ENCODE data around the gene URB1.
"Not testable (repeated sequence)": the region's sequence is repeated elsewhere in the genome, so short reads cannot be mapped to it uniquely, and the experiment has no call there.

Gene URB1

GRCh38 chr21:32370998-32371766 is 21.6 kb downstream of the URB1 start:
- no peak for DNase-seq (ENCODE audit: low spot score)

DNA sequence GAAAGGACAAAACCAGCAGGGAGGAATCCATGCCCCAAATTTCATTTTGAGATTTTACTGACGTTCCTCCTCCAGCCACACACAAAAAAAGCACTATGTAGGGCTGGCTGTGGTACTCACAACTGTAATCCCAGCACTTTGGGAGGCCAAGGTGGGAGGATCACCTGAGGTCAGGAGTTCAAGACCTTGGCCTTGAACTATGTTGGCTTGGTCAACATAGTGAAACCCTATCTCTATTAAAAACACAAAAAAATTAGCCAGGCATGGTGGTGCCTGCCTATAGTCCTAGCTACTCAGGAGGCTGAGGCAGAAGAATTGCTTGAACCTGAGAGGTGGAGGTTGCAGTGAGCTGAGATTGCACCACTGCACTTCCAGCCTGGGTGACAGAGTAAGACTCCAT is 23.9 kb downstream of the URB1 start:
- not testable (repeated sequence) for DNase-seq (ENCODE audit: low spot score)

DNA sequence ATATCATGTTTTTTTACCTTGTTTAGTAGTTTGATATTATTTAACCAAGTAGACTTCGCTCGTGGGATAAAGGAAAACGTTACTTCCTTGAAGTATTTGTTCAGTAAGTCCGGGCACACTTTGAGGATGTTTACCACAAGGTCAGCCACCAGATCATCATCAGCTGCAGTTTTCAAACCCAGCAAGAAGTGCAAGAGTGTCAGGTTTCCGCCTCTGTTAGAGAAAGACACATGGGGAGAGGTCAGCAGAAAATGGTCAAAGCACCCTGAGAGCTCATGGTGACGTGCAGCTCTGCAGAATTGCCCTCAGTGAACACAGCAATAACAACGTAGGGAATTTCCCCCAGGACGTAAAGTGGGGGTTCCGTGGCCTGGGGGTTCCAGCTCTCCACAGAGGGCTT is 24.4 kb downstream of the URB1 start:
- DNase-seq (ENCODE audit: low spot score), result no peak

- DNase-seq (ENCODE audit: low spot score), result no peak
These were observed 25.7 kb downstream of the URB1 start for GRCh38 chr21:32367158-32367557.

DNA sequence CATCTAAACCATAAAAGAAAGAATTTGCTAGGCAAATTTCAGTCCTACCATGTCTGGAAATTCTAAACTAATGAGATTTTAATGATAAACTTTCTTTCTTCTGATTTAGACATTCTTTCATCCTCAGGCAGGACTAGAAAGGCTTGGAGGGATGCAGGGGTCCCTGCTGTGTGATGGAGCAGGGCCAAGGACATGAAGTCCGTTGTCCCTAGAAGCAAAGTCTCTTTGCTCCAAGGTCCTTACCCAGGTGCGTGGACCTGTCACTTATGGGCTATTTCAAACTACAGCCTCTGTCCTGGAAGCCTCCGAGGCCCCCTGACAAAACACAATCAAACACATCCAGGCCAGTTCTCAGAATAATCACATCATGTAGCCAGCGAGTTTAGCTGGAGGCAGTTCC is 26.6 kb downstream of the URB1 start:
- no peak for DNase-seq (ENCODE audit: low spot score)

DNA sequence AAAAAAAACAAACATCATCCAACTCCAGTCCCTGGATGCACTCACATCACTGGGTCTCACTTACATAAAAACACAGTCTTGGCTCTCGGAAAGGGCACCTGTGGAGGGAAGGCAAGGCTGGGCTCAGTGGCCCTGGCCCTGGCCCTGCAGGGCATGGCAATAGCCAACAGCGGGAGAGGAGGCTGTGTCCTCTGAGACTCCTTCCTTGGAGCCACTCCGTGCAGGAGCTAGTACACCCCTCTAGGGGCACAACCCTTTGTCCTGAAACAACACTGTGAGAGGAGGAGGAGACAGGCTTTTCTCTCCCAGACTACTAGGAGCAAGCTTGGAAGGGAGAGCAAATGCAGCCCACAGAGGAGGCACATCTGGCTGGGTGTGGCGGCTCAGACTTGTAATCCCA is 28.0 kb downstream of the URB1 start:
- no peak for DNase-seq (ENCODE audit: low spot score)

DNA sequence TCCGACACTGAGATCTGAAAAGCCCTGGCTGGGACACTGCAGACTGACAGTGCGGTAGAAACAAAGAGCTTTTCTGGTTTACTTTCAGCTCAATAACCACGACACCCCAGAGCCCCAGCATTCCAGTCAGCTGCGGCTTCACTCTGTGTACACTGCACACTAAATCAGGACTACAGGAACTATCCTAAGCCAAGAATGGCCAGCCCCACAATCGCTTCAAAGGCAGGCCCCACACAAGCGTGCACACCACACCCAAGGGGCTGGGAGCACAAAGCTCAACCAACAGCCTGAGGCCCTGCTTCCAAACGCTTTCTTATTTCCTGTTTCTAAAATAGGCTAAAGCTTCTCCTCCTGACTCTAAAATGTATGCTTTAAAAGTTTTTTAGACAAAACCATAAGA is 28.4 kb downstream of the URB1 start:
- peak; percentile 73 for DNase-seq (ENCODE audit: low spot score)

DNA sequence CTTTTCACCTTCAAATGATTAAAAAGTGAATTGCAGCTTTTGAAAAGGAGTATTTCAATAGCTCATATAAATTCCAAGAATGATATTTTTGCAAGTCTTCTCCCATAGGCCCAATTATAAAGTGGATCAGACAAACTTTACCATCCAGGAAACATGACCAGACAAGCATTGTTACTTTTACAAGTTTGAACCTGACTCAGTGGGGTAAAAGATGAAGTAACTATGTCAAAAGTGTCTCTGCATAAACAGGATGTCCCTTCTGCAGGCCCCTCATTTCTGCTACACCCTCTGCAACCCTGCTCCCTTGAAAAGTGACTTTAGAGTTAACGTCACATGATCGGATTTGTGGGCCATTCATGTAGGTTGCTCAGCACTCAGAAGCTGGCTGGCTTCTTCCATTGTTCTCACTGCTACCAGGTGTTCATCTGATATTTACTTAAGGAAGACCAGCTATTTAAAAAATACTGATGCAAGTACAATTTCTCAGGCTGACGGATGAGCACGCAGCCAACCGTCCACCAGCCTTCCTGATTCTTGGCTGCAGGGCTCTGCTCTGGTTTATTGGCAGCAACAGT is 32.3 kb downstream of the URB1 start:
- DNase-seq (ENCODE audit: low spot score), result no peak

DNA sequence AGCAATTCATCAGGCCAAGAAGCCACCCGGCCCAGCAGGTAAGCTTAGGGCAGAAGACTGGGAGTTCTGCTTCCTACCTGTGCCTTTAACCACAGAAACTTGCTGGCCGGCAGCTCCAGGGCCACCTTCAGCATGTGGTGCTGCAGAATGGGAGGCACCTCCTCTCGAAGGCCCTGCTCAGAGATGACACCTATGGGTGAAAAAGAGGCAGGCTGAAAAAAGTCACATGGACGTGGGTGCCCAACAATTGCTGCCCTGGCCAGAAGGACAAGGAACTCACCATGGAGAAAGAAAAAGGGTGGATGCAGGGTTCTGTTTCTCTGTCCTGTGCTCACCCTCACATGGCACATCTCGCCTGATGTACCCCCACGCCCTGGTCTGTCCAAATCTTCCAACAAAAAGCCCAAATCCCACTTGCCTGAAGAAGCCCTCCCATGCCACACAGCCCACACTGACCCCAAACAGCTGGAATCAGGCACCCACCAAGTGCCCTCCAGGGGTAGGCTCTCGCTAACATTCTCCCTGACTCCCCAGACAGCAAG is 33.0 kb downstream of the URB1 start:
- no peak for DNase-seq (ENCODE audit: low spot score)

- DNase-seq (ENCODE audit: low spot score), result no peak
These were observed 35.9 kb downstream of the URB1 start for GRCh38 chr21:32356874-32357395.

DNA sequence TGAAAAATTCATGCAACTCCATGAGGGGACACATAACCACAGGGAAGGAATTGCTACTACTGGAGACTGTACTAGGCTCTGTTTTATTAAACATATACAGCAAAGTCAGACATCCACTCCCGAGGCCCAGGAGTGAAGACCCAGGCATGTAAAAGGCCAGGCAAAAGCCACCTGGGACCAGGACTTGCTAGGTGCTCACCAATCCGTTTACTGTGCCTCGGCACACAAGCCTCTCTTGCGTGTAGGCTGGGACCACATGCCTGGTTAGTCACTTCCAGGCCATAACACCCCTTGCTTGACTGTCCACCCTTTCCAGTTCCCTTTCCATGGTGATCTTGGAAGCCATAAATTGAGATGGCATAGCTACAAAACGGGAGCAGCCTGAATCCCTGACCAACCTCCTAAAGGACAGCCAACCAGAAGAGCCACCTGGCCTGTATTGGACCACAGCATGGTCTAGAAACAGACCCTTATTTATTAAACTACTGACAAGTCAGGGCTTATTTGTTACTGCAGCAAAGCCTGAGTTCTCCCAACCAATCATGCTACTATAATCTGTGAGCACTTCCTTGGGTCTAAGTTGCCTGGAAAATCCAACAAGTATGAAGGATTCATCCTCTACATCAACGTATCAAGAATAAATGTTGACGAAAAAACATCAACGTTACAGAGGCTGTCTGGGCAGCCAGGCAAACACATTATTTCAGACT is 39.7 kb downstream of the URB1 start:
- no peak for DNase-seq (ENCODE audit: low spot score)

DNA sequence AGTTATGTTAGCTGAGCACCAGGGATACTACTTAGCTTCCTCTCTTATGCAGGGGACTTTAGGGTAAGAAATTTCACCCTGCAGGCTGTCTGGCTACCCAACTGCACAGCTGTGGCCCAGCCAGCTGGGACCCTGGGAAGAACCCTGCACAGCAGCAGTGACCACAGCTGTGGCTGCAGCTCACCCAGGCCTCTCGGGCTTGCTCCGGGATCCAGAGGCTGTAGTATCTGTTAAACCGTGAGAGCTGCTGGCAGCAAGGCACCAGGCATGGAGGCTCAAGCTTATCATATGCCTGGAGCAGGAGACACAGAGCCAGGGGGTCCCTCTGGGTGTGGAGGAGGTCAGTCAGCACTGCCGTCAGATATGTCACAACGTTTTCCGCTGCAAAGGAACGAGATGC is 40.3 kb downstream of the URB1 start:
- no peak for DNase-seq (ENCODE audit: low spot score)

DNA sequence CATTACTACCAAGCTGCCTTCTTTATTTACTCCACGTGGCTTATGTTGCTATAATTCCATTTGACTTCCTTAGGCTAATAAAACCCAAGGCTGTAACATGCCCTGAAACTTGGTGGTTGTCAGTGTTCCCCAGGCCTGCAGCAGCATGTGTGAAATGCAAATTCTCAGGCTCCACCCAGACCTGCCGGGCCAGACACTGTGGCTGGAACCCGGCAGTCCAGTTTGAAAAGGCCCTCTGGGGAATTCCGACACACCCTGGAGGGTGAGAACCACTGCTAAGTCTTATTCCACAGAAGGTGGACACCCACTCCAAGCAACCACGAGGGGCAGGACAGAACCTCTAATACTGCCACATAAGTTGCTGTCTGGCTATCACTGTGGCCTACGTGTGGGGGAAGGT is 41.4 kb downstream of the URB1 start:
- DNase-seq (ENCODE audit: low spot score), result no peak

- no peak for DNase-seq (ENCODE audit: low spot score)
These were observed 41.8 kb downstream of the URB1 start for GRCh38 chr21:32350981-32351380.

GRCh38 chr21:32350211-32350980 is 42.4 kb downstream of the URB1 start:
- no peak for DNase-seq (ENCODE audit: low spot score)

- DNase-seq (ENCODE audit: low spot score), result no peak
These were observed 43.4 kb downstream of the URB1 start for GRCh38 chr21:32349333-32349944.

DNA sequence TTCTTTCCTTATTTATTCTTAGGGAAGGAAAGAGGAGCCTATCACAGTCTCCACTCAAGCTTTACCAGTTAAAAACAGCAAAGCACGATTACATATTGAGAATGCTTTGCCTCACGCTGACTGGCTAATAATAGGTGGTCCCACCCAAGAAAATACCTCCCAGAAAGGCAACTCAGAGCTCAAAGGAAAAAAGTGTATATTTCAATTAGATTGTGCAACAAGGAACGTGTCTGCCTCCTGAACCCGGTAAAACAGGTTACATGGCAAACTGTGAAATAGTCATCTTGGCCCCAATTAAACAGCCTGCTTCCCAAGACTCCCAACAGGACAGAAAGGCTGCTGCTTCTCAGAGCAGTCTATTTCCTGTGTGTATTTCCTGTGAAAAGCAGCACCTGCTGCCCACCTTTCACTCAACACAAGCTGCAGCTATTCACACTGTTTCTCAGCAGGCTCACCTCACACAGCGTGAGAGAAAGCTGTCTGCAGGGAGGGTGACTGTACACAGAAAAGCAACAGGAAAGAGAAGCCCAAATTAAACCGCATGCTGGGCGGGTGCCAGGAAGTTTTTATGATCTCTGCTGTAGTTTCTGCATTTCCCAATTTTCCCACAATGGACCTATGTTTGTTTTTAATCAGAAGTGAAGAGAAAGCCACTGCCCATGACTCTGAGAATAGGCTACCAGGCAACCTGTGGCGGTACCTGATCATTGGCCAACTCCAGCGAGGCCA is 44.0 kb downstream of the URB1 start:
- peak; percentile 9 for DNase-seq (ENCODE audit: low spot score)

DNA sequence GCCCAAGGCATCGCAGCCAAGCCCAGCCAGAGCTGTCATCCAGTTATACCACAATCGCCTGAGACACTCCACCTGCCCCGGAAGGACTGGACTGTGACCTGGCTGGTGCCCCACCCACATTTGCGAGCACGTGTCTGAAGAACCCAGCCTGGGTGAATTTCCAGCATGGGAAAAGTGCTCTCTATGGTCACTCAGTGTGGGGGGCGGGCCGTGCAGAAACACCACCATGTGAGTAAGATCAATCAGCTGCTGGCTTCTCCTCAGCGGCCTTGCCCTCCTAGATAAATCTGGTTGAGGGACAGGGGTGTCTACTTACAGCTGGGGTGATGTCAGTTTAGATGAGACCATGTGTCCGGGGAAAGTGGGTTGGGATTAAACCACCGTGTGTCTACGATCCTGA is 44.8 kb downstream of the URB1 start:
- DNase-seq (ENCODE audit: low spot score), result no peak

- DNase-seq (ENCODE audit: low spot score), result no peak
These were observed 45.5 kb downstream of the URB1 start for GRCh38 chr21:32347351-32347750.

- DNase-seq (ENCODE audit: low spot score), result no peak
These were observed 45.9 kb downstream of the URB1 start for GRCh38 chr21:32346951-32347350.
